ENCODE data around the gene SLC26A11.

SLC26A11 gene

DNA sequence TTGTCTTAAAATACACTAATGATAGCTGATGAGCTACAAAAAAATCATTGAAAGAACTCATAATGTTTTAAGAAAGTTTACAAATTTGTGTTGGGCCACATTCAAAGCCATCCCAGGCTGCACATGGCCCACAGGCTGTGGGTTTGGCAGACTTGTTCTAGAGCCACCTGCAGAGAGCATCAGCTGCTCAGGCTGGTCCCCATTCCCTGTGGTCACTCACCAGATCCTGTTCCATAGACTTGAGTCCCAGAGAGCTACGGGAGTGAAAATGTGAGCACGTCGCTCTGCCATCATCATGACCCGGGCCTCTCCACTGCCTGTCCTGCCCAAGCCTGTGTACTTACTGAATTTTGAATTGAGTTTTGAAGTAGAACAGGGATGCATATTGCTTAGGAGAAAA is 6.9 kb downstream of the SLC26A11 start:
- H3K27me3 ChIP-seq (ENCODE audit: insufficient read depth, poor library complexity, severe bottlenecking) = peaks cover 6% of the 10 kb centered on the region
- no peak overlapping the region for H3K4me3 ChIP-seq (replicated peaks; ENCODE audit: insufficient read depth, low read length)
- H3K27ac ChIP-seq (replicated peaks) = no peak overlapping the region
- TF ChIP-seq, protein P1, sequence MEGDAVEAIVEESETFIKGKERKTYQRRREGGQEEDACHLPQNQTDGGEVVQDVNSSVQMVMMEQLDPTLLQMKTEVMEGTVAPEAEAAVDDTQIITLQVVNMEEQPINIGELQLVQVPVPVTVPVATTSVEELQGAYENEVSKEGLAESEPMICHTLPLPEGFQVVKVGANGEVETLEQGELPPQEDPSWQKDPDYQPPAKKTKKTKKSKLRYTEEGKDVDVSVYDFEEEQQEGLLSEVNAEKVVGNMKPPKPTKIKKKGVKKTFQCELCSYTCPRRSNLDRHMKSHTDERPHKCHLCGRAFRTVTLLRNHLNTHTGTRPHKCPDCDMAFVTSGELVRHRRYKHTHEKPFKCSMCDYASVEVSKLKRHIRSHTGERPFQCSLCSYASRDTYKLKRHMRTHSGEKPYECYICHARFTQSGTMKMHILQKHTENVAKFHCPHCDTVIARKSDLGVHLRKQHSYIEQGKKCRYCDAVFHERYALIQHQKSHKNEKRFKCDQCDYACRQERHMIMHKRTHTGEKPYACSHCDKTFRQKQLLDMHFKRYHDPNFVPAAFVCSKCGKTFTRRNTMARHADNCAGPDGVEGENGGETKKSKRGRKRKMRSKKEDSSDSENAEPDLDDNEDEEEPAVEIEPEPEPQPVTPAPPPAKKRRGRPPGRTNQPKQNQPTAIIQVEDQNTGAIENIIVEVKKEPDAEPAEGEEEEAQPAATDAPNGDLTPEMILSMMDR (IDR thresholded peaks at IDR 0.05; ENCODE audit: insufficient read depth, low read length) = no peak
- TF ChIP-seq, protein P2, sequence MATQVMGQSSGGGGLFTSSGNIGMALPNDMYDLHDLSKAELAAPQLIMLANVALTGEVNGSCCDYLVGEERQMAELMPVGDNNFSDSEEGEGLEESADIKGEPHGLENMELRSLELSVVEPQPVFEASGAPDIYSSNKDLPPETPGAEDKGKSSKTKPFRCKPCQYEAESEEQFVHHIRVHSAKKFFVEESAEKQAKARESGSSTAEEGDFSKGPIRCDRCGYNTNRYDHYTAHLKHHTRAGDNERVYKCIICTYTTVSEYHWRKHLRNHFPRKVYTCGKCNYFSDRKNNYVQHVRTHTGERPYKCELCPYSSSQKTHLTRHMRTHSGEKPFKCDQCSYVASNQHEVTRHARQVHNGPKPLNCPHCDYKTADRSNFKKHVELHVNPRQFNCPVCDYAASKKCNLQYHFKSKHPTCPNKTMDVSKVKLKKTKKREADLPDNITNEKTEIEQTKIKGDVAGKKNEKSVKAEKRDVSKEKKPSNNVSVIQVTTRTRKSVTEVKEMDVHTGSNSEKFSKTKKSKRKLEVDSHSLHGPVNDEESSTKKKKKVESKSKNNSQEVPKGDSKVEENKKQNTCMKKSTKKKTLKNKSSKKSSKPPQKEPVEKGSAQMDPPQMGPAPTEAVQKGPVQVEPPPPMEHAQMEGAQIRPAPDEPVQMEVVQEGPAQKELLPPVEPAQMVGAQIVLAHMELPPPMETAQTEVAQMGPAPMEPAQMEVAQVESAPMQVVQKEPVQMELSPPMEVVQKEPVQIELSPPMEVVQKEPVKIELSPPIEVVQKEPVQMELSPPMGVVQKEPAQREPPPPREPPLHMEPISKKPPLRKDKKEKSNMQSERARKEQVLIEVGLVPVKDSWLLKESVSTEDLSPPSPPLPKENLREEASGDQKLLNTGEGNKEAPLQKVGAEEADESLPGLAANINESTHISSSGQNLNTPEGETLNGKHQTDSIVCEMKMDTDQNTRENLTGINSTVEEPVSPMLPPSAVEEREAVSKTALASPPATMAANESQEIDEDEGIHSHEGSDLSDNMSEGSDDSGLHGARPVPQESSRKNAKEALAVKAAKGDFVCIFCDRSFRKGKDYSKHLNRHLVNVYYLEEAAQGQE (IDR thresholded peaks at IDR 0.05; ENCODE audit: insufficient replicate concordance, low read depth) = no peak
- TF ChIP-seq SPI1 (IDR thresholded peaks at IDR 0.05; ENCODE audit: borderline replicate concordance, low read depth) = no peak
- no peak for TF ChIP-seq GABPA (IDR thresholded peaks at IDR 0.05; ENCODE audit: low read depth)
- TF ChIP-seq POLR2AphosphoS5 (IDR thresholded peaks at IDR 0.05; ENCODE audit: low read depth) = no peak
- no peak for DNase-seq (ENCODE audit: low read depth in 1 of 2, low spot score in 1 of 2)

DNA sequence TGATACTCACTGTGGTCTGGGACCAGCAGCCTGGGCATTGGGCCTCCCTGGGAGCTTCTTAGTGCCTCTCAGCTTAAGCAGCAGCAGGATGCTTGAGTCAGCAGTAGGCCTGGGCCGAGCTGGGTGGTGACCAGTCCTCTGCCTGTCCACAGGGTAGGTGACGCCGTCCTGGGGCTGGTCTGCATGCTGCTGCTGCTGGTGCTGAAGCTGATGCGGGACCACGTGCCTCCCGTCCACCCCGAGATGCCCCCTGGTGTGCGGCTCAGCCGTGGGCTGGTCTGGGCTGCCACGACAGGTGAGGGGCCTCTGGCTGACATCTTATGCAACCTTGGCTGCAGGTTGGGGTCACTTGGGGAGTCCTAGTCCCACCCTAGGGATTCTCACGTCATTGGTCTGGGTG is 7.4 kb downstream of the SLC26A11 start:
- H3K27ac ChIP-seq (replicated peaks) = no peak overlapping the region
- TF ChIP-seq, protein P2 (IDR thresholded peaks at IDR 0.05; ENCODE audit: insufficient replicate concordance, low read depth) = no peak
- TF ChIP-seq SPI1 (IDR thresholded peaks at IDR 0.05; ENCODE audit: borderline replicate concordance, low read depth) (no peak), GABPA (IDR thresholded peaks at IDR 0.05; ENCODE audit: low read depth) (no peak), POLR2AphosphoS5 (IDR thresholded peaks at IDR 0.05; ENCODE audit: low read depth) (no peak)
- TF ChIP-seq, protein P1 (IDR thresholded peaks at IDR 0.05; ENCODE audit: insufficient read depth, low read length) = no peak
- no peak for DNase-seq (ENCODE audit: low read depth in 1 of 2, low spot score in 1 of 2)
- no peak overlapping the region for H3K4me3 ChIP-seq (replicated peaks; ENCODE audit: insufficient read depth, low read length)
- H3K27me3 ChIP-seq (ENCODE audit: insufficient read depth, poor library complexity, severe bottlenecking) = peaks cover 6% of the 10 kb centered on the region

DNA sequence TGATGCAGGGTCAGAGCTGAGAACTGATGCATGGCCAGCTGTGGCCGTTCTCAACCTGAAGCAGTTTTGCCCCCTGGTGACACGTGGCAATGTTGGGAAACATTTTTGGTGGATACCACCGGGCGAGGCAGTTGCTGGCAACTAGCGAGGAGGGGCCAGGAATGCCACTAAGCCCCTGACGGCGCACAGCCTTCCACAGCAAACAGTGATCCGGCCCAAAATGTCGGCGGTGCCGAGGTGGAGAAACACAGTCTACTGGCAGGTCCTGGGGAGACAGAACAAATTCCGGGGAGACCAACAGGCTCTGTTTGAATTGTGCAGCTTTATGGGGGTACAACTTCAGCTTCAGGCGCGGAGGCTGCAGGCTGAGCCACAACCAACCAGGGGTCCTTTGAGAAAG is 8.2 kb downstream of the SLC26A11 start:
- Histone ChIP-seq H3K27me3 (ENCODE audit: insufficient read depth, poor library complexity, severe bottlenecking) (peaks cover 6% of the 10 kb centered on the region), H3K4me3 (replicated peaks; ENCODE audit: insufficient read depth, low read length) (no peak overlapping the region), H3K27ac (replicated peaks) (no peak overlapping the region)
- DNase-seq (ENCODE audit: low read depth in 1 of 2, low spot score in 1 of 2) = no peak
- no peak for TF ChIP-seq GABPA (IDR thresholded peaks at IDR 0.05; ENCODE audit: low read depth)
- no peak for TF ChIP-seq SPI1 (IDR thresholded peaks at IDR 0.05; ENCODE audit: borderline replicate concordance, low read depth)

DNA sequence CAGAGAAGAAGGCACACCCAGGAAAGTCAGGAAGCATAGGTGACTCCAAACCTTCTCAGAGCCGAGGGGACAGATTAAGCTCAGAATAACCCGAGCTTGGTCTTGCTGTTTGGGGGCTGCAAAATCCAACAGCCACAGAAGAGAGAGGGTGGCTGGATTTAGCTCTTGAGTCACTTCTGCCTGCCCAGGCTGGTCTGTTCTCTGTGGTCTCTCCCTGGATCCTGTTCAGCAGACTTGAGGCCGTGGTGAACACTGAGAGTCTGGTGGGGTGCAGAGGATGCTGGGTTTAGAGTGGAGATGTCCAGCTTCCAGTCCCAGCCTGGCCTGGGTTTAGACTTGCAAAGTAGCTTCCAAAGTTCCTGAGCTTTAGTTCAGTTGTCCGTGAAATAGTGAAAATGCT is 8.8 kb downstream of the SLC26A11 start:
- TF ChIP-seq, protein P2 (IDR thresholded peaks at IDR 0.05; ENCODE audit: insufficient replicate concordance, low read depth) = no peak
- TF ChIP-seq SPI1 (IDR thresholded peaks at IDR 0.05; ENCODE audit: borderline replicate concordance, low read depth) (no peak), POLR2AphosphoS5 (IDR thresholded peaks at IDR 0.05; ENCODE audit: low read depth) (no peak), GABPA (IDR thresholded peaks at IDR 0.05; ENCODE audit: low read depth) (no peak)
- TF ChIP-seq, protein P1 (IDR thresholded peaks at IDR 0.05; ENCODE audit: insufficient read depth, low read length) = no peak
- H3K4me3 ChIP-seq (replicated peaks; ENCODE audit: insufficient read depth, low read length) = no peak overlapping the region
- no peak for DNase-seq (ENCODE audit: low read depth in 1 of 2, low spot score in 1 of 2)
- no peak overlapping the region for H3K27ac ChIP-seq (replicated peaks)
- H3K27me3 ChIP-seq (ENCODE audit: insufficient read depth, poor library complexity, severe bottlenecking) = peaks cover 6% of the 10 kb centered on the region
